ENCODE data around the gene NLE1. TPM values are rescaled to one million over a fixed set of nuclear protein-coding genes. Genes with fewer than 3 reads are reported as not detected.
A peak's percentile ranks its signal among the peaks of the same experiment; 100 is the strongest.
"Not testable (repeated sequence)": the region's sequence is repeated elsewhere in the genome, so short reads cannot be mapped to it uniquely, and the experiment has no call there.

NLE1 gene
- total RNA-seq, 2 donors from 2014 or later = 29.2 to 73.1 TPM

DNA sequence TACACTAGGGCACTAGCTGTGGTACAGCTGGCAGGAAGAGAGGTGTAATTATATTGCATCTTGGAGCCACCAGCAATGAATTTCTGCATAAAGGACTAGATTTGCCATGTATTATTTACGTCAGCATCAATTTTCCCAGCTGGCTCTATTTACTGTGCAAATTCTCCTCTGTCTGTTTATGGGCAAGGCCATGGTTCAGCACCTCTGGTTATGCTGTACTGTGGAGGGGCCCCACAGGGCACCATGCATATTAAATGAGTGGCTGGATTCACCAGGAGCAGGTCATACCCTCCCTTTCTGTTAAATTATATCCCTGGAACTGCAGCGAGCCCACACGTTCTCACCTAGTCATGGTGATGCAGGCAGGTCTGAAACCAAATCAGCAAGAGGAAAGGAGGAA, 42.2 kb downstream of the NLE1 start:
- ATAC-seq (no peak), DNase-seq (ENCODE audit: low spot score) (no peak)
- no peak overlapping the region for H3K27ac Mint-ChIP-seq
- no peak overlapping the region for H3K4me3 Mint-ChIP-seq
- H3K4me1 Mint-ChIP-seq (ENCODE audit: low read depth in 2 of 2) = peaks cover 2 to 7% of the 10 kb centered on the region in 2 donors
- no peaks in the 10 kb centered on the region for H3K27me3 Mint-ChIP-seq
- H3K36me3 Mint-ChIP-seq = peaks cover 26% of the 10 kb centered on the region
- H3K9me3 Mint-ChIP-seq = no peaks in the 10 kb centered on the region

DNA sequence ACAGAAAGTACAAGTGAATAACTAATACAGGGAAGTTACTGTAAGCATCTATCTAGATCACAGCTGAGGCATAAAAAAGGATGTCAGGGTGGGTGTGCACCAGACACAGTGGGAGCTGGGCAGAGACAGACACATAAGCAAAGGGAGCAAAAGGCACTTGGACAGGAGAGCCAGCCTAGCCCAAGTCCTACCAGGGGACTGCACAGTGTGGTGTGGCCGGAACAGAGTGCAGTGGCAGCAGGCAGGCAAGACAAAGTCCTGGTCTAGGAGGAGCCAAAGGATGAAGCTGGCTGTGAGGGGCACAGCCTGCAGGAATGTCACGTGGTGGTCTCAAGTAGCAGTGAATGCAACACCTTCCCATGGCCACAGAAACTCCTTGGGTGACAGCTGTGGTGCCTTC, 44.3 kb downstream of the NLE1 start:
- no peaks in the 10 kb centered on the region for H3K27me3 Mint-ChIP-seq
- no peak overlapping the region for H3K27ac Mint-ChIP-seq
- ATAC-seq (no peak), DNase-seq (ENCODE audit: low spot score) (no peak)
- peaks cover 16% of the 10 kb centered on the region for H3K36me3 Mint-ChIP-seq
- no peak overlapping the region for H3K4me3 Mint-ChIP-seq
- H3K4me1 Mint-ChIP-seq (ENCODE audit: low read depth in 2 of 2) = peaks cover 4 to 9% of the 10 kb centered on the region in 2 donors
- H3K9me3 Mint-ChIP-seq = no peaks in the 10 kb centered on the region

DNA sequence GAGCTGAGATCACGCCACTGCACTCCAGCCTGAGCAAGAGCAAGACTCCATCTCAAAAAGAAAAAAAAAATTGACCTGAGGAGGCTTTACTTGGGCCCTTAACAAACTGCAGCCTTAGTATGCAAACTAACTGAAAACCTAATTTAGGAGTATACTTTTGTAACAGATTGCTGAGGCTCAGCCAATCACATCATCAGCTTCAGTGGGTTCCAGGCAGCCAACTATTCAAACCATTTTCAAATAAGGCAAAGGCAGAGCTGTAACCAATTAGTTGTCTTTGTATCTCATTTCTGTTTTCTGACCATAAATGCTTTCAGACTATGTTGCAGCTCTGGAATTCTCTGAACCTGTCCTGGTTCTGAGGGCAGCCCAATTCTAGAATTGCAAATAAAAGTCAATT, 46.4 kb downstream of the NLE1 start:
- DNase-seq (ENCODE audit: low spot score) (no peak), ATAC-seq (no peak)
- Mint-ChIP-seq H3K27me3 (no peaks in the 10 kb centered on the region), H3K9me3 (no peaks in the 10 kb centered on the region), H3K4me1 (ENCODE audit: low read depth in 2 of 2) (peaks cover 10 to 15% of the 10 kb centered on the region in 2 donors), H3K27ac (no peak overlapping the region), H3K4me3 (no peak overlapping the region), H3K36me3 (peaks cover 14% of the 10 kb centered on the region)

DNA sequence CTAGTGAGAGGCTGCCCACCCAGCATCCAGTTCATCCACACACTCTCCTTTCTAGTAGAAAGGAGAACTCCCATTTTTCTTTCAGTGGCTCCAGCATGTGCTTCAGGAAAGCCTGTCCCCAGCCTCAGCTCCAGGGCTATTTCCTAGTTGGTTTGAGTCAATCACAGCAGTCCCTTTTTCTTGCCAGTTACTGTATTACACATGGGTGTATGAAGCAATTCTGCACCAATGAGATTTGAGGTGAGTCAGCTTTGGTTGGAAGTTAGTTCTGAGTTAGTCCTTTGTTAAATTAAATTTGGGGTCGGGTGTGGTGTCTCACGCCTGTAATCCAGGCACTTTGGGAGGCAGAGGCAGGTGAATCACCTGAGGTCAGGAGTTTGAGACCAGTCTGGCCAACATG, 47.2 kb downstream of the NLE1 start:
- no peaks in the 10 kb centered on the region for H3K27me3 Mint-ChIP-seq
- H3K36me3 Mint-ChIP-seq = peaks cover 8% of the 10 kb centered on the region
- no peak overlapping the region for H3K4me3 Mint-ChIP-seq
- no peaks in the 10 kb centered on the region for H3K9me3 Mint-ChIP-seq
- H3K4me1 Mint-ChIP-seq (ENCODE audit: low read depth in 2 of 2) = peaks cover 13 to 17% of the 10 kb centered on the region in 2 donors
- H3K27ac Mint-ChIP-seq = no peak overlapping the region
- ATAC-seq (peak; percentile 57 to 58), DNase-seq (ENCODE audit: low spot score) (no peak)

DNA sequence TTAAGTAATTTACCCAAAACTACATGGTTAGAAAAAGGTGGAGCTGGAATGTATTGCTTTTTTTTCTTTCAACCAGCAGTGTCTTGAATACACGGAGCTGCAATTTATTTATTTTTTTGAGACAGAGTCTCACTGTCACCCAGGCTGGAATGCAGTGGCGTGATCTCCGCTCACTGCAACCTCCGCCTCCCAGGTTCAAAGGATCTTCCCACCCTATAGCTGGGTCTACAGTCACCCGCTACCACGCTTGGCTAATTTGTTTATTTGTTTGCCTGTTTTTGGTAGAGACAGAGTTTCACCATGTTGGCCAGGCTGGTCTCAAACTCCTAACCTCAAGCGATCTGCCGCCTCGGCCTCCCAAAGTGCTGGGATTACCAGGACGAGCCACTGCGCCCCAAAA, 51.4 kb downstream of the NLE1 start:
- DNase-seq (ENCODE audit: low spot score); H3K36me3 Mint-ChIP-seq; H3K4me3 Mint-ChIP-seq; H3K9me3 Mint-ChIP-seq; H3K27me3 Mint-ChIP-seq; ATAC-seq: not testable (repeated sequence)
- Mint-ChIP-seq H3K4me1 (ENCODE audit: low read depth in 2 of 2) (peaks cover 34 to 44% of the 10 kb centered on the region in 2 donors), H3K27ac (peak overlapping the region; percentile 30 to 86)

DNA sequence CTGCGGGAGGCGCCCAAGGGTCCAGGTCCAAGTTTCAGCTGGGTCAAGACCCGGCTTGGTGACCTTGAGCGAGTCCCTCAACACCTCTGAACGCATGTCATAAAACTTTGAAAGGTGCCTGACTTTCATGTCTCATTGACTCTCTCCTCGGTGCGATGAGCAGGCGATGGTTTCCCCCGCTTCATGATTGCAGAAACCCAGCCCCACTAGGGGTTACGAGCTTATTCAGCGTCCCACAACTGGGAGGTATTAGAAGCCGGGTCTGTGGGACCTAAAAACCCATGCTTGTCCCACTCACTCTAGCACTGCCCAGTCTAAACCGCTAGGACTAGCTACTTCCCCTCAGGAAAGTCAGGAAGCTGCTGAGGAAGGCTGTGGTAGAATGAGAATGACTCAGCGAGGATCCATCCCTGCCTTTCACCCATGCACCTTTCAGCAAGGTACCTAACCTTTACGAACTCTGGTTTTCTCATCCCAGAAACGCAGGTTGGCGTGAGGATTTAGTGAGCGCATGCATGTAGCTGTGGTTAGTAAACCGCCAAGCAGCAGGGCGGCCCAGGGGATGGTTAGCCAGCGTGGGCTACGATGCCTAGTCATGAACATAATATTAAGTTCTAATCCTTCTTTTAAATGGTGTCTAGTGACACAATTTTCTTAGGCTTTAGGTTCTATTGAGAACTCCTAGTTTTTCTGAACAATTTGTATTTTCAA, 52.4 kb downstream of the NLE1 start:
- DNase-seq (ENCODE audit: low spot score) (no peak), ATAC-seq (peak; percentile 28 to 29)
- H3K4me1 Mint-ChIP-seq (ENCODE audit: low read depth in 2 of 2) = peaks cover 37 to 50% of the 10 kb centered on the region in 2 donors
- no peaks in the 10 kb centered on the region for H3K36me3 Mint-ChIP-seq
- H3K27ac Mint-ChIP-seq = peak overlapping the region; percentile 86 to 96
- H3K4me3 Mint-ChIP-seq = peak overlapping the region; percentile 83
- no peaks in the 10 kb centered on the region for H3K27me3 Mint-ChIP-seq
- no peaks in the 10 kb centered on the region for H3K9me3 Mint-ChIP-seq

DNA sequence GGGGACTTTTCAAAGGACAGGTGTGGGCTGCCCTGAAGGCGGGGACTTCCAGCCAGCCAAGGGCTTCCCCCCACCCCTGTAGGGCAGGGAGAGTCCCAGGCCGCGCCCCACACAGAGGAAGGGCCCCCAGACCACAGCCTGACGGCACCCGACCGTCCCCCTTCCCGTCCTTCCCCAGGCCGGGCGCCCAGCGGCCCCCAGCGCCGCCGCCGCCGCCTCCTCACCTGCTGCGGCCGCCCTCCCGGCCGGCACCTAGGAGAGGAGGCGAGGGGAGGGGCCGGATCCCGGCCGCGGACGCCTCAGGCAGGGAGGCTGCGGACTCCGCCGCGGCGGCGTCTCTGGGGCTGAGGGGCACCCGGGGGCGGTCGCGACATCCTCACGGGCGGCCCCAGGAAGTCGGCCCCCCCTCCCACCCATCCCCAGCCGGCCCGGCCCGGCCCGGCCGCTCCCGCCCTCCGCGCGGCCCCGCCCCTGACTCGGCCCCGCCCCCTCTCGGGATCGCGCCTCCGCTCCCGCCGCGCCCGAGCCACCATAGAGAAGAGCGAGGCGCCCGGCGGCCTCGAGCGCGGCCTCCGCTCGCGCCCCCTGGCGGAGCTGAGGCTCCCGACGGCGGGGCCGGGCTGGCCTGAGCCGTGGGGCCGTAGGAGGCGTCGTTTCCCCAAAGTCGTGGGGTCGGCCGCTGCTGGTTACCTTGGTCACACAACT, 53.1 kb downstream of the NLE1 start:
- Mint-ChIP-seq H3K27ac (peak overlapping the region; percentile 94 to 97), H3K9me3 (no peaks in the 10 kb centered on the region), H3K36me3 (no peaks in the 10 kb centered on the region), H3K27me3 (no peaks in the 10 kb centered on the region), H3K4me3 (peak overlapping the region; percentile 95), H3K4me1 (ENCODE audit: low read depth in 2 of 2) (peaks cover 36 to 50% of the 10 kb centered on the region in 2 donors)
- DNase-seq (ENCODE audit: low spot score) (peak; percentile 93), ATAC-seq (peak; percentile 90 to 93)

DNA sequence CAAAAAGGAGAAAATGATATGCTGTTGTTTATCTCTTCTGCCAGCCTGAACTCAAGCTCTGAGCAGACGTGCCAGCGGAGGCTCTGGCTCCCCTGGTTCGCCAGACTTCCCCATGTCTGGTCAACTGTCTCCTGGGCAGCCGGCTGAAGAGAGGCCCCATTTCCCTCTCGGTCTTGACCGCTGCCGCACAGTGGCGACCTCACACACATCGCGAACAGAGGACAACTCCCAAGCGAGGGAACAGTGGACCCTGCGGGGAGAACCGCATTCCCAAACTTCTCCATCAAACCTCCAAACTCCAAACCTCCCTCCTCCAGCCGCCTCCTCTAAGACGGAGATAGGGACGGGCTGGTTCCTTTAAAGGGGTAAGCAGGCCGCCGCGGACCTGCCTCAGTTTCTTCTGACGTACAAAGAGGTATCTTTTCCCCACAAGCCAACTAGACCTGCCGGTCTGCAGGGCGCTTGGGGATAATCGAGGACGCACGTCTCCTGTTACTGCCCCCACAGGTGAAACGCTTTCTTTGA, 53.7 kb downstream of the NLE1 start:
- Mint-ChIP-seq H3K36me3 (no peaks in the 10 kb centered on the region), H3K4me1 (ENCODE audit: low read depth in 2 of 2) (peaks cover 36 to 52% of the 10 kb centered on the region in 2 donors), H3K27me3 (no peaks in the 10 kb centered on the region), H3K27ac (peak overlapping the region; percentile 94 to 97), H3K4me3 (peak overlapping the region; percentile 95), H3K9me3 (no peaks in the 10 kb centered on the region)
- DNase-seq (ENCODE audit: low spot score) (no peak), ATAC-seq (no peak)

DNA sequence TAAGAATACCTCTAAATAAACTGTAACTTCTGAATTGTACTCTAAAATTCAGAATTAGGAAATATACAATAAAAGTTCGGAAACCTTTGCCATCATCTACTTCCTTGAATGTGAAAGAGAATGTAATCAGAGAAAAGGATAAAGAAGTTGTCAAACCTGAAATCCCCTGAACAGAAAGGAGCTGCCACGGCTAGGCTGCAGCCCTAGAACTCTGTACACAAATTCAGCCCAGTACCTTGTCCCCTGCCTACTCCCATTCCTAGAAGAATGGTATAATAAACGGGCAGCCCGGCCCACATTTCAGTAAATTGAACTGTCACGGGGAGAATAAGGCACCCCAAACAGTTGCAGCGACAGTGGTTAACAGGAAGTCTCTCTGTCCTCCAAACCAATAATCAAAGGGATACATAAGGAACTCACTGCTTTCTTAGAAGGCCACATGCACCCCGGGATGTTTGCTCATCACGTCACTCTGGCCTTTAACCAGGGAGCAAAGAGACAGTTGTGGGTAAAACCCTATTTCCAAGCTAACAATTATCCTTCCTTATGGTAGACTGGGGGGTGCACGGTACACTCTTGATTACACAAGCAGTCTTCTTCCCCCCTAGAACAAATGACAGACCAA, 54.3 kb downstream of the NLE1 start:
- H3K4me1 Mint-ChIP-seq (ENCODE audit: low read depth in 2 of 2) = peaks cover 40 to 58% of the 10 kb centered on the region in 2 donors

DNA sequence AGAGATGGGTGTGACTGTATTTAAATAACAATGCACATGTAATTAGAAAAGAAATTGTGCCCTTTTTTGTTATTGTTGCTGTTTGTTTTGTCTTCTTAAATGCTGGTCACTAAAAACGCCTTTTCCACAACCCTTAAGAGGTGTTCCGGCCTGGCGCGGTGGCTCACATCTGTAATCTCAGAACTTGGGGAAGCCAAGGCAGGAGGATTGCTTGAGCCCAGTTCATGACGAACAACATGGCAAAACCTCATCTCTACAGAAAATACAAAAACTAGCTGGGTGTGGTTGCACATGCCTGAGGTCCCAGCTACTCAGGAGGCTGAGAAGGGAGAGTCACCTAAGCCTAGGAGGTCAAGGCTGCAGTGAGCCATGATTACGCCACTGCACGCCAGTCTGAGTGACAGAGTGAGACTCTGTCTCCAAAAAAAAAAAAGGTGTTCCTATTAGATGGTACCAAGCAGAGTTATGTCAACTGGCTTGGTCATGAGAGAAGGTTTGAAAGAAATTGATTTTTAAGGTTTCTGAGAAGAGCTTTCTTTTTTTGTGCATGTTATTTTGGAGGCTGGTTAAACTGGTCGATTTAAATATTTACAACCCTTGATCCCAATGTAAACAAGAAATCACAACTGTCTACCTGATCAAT, 55.1 kb downstream of the NLE1 start:
- Mint-ChIP-seq H3K27ac (peak overlapping the region; percentile 94 to 97), H3K9me3 (no peaks in the 10 kb centered on the region)

More for the DNA sequence above, 54.3 kb downstream of the NLE1 start:
- Mint-ChIP-seq H3K27ac (peak overlapping the region; percentile 94 to 97), H3K4me3 (peak overlapping the region; percentile 95), H3K9me3 (no peaks in the 10 kb centered on the region), H3K36me3 (no peaks in the 10 kb centered on the region), H3K27me3 (no peaks in the 10 kb centered on the region)
- no peak for DNase-seq (ENCODE audit: low spot score)
- ATAC-seq = no peak

DNA sequence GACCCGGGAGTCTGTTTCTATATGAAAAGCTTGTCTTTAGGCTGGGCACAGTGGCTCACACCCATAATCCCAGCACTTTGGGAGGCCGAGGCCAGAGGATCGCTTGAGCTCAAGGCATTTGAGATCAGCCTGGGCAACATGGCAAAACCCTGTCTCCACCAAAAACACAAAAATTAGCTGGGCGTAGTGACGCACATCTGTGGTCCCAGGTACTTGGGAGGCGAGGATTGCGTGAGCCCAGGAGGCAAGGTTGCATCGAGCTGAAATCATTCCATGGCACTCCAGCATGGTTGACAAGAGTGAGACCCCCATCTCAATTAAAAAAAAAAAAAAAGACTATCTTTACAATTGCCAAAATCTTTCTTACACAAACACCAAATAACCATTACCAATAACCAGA, 55.9 kb downstream of the NLE1 start:
- ATAC-seq (no peak), DNase-seq (ENCODE audit: low spot score) (no peak)
- peaks cover 49 to 71% of the 10 kb centered on the region in 2 donors for H3K4me1 Mint-ChIP-seq (ENCODE audit: low read depth in 2 of 2)
- no peaks in the 10 kb centered on the region for H3K36me3 Mint-ChIP-seq
- no peaks in the 10 kb centered on the region for H3K9me3 Mint-ChIP-seq
- peak overlapping the region; percentile 95 for H3K4me3 Mint-ChIP-seq
- H3K27me3 Mint-ChIP-seq = no peaks in the 10 kb centered on the region
- H3K27ac Mint-ChIP-seq = peak overlapping the region; percentile 94 to 97

More for the DNA sequence above, 55.1 kb downstream of the NLE1 start:
- H3K36me3 Mint-ChIP-seq = no peaks in the 10 kb centered on the region
- DNase-seq (ENCODE audit: low spot score) (no peak), ATAC-seq (no peak)
- peaks cover 47 to 66% of the 10 kb centered on the region in 2 donors for H3K4me1 Mint-ChIP-seq (ENCODE audit: low read depth in 2 of 2)
- H3K27me3 Mint-ChIP-seq = no peaks in the 10 kb centered on the region
- peak overlapping the region; percentile 95 for H3K4me3 Mint-ChIP-seq

DNA sequence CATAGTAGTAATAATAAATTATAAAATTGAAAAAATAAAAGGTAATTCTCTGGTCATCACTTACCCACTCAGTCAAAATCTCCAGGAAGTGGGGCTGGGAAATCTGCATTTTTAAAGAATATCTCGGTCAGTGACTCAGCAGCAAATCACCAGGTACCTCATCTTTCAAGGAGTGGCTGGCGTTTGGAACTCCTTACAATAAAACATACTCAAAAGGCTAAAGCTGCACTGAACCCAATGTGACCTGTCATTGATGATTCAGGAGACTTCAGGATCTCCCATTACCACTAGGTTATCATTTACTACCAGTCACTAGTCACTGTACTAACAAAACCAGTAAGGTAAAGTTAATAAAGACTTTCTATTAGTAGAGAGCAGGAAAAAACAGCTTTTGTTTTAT, 57.1 kb downstream of the NLE1 start:
- Mint-ChIP-seq H3K9me3 (no peaks in the 10 kb centered on the region), H3K4me1 (ENCODE audit: low read depth in 2 of 2) (peaks cover 54 to 77% of the 10 kb centered on the region in 2 donors), H3K27ac (peak overlapping the region; percentile 94 to 97), H3K4me3 (peak overlapping the region; percentile 95), H3K36me3 (no peaks in the 10 kb centered on the region), H3K27me3 (no peaks in the 10 kb centered on the region)
- ATAC-seq (no peak), DNase-seq (ENCODE audit: low spot score) (no peak)

DNA sequence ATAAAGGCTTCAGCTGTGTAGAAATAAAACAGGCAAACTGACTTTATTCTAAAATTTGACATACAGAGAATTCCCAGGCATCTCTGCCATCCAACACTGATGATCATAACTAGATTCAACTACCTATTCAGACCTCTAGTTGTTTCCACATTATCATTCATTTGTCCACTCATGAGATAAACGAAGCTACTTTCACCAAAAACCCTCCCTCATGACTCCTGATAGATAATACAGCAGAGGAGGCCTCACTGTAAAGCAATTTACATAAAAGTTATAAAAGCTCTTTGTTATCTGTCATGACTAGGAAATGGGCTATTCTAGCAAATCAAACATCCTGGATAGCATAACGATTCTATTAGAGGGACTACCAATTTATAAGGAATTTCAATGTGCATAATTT, 59.0 kb downstream of the NLE1 start:
- no peaks in the 10 kb centered on the region for H3K9me3 Mint-ChIP-seq
- DNase-seq (ENCODE audit: low spot score) (no peak), ATAC-seq (no peak)
- peak overlapping the region; percentile 52 to 82 for H3K27ac Mint-ChIP-seq
- no peaks in the 10 kb centered on the region for H3K27me3 Mint-ChIP-seq
- no peaks in the 10 kb centered on the region for H3K36me3 Mint-ChIP-seq
- H3K4me1 Mint-ChIP-seq (ENCODE audit: low read depth in 2 of 2) = peaks cover 55 to 77% of the 10 kb centered on the region in 2 donors
- H3K4me3 Mint-ChIP-seq = peak overlapping the region; percentile 77
